ENCODE data around the gene TBC1D9. TPM values are rescaled to one million over a fixed set of nuclear protein-coding genes. Genes with fewer than 3 reads are reported as not detected.

TBC1D9 gene
- total RNA-seq, 1 donor from 2014 or later = 20.3 TPM

DNA sequence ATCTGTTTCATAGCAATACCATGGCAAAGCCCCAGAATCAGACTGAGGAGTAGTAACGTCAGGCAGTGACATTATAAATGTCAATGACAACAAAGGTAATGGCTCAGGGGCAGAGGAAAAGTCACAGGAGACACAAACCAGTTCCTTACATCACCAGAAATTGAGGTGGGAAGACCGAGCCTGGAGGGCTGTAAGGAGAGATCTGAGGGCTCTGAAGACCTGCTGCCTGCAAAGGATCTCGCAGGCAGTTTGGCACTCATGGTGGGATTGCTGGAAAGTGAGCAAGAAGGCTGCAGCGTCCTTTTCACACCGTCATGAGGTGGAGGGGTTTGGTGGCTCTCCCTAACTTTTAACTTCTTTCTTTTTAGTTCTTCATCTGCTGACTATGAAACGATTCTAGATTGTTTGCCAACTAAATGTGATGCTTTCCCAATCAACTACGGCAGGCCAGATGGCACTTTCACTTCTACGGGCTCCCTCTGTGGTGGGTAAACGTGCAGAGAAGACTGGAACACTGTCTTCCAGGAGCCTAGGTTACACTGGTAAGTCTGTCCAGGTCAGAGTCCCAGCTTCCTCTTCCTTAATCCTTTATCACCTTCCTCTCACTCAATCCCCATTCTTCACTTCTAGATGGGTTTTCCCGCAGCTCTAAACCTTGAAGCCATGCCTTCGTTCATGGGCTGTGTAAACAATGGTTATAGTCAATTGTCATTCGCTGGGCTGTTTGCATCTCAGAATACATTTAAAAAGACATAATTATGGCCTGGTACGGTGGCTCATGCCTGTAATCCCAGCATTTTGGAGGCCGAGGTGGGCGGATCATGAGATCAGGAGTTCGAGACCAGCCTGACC, 58.2 kb downstream of the TBC1D9 start:
- DNase-seq (ENCODE audit: low read depth) = no peak
- TF ChIP-seq, protein P1, sequence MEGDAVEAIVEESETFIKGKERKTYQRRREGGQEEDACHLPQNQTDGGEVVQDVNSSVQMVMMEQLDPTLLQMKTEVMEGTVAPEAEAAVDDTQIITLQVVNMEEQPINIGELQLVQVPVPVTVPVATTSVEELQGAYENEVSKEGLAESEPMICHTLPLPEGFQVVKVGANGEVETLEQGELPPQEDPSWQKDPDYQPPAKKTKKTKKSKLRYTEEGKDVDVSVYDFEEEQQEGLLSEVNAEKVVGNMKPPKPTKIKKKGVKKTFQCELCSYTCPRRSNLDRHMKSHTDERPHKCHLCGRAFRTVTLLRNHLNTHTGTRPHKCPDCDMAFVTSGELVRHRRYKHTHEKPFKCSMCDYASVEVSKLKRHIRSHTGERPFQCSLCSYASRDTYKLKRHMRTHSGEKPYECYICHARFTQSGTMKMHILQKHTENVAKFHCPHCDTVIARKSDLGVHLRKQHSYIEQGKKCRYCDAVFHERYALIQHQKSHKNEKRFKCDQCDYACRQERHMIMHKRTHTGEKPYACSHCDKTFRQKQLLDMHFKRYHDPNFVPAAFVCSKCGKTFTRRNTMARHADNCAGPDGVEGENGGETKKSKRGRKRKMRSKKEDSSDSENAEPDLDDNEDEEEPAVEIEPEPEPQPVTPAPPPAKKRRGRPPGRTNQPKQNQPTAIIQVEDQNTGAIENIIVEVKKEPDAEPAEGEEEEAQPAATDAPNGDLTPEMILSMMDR (conservative IDR thresholded peaks at IDR 0.05; ENCODE audit: low read depth, low read length) = no peak

DNA sequence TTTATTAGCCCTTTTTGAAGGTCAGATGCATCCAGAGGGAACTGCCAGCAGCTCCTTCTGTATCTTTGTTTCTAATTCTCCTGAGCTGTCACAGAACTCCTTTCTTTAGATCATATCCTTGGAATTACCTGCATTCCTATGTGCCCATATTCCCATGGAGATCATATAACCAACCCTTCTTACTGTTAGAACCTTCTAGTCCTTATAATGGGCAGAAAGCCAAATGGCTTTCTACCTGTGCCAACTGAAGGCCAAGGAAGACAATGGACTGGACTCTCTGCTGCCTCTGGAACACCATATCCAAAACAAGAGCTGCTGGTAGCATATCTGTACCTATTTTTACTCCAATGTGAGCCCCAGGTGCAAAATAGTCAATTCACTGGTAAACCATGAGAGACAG, 60.7 kb downstream of the TBC1D9 start:
- no peak overlapping the region for H3K4me3 ChIP-seq (ENCODE audit: low read depth, low read length)
- no peak for DNase-seq (ENCODE audit: low read depth)
- TF ChIP-seq, protein P1 (conservative IDR thresholded peaks at IDR 0.05; ENCODE audit: low read depth, low read length) = no peak

More for the DNA sequence above, 58.2 kb downstream of the TBC1D9 start:
- no peak overlapping the region for H3K4me3 ChIP-seq (ENCODE audit: low read depth, low read length)

DNA sequence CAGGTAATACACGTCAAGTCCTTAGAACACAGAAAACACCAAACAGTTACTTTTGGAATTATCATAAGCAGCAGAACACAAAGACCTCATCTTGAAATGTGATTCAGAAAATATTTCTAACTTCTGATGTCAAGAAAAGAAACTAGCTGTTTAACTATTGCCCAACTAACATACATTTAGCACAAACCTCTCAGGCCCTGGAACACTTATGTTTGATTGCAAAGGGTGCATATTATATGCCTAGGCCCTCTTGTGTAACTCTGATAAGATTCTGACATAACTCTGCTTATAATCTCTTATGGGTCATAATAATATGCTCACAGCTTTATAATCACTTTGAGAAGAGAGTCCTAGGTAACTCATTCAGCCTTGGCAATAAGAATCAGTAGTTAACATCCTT, 62.6 kb downstream of the TBC1D9 start:
- TF ChIP-seq, protein P1 (conservative IDR thresholded peaks at IDR 0.05; ENCODE audit: low read depth, low read length) = no peak
- no peak overlapping the region for H3K4me3 ChIP-seq (ENCODE audit: low read depth, low read length)
- DNase-seq (ENCODE audit: low read depth) = no peak

DNA sequence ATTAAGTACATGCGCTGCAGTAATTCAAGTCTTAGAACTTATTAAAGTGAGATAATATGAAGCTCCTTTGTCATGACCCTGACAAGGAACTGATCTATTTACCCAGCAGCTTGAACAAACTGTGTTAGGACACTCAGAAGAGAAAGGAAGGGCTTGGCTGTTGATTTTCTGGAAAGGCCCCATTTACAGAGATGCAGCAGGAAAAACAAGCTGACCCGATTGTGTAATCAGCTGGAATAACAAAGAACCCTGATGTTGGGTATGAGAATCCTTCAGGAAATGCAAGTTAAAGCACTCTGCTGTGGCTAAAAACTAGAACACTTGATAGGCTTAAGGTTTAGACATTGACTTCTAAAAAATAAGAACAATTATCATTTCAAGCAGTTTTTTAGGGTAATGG, 64.8 kb downstream of the TBC1D9 start:
- TF ChIP-seq, protein P1 (conservative IDR thresholded peaks at IDR 0.05; ENCODE audit: low read depth, low read length) = no peak
- DNase-seq (ENCODE audit: low read depth) = peak; percentile 36
- no peak overlapping the region for H3K4me3 ChIP-seq (ENCODE audit: low read depth, low read length)

DNA sequence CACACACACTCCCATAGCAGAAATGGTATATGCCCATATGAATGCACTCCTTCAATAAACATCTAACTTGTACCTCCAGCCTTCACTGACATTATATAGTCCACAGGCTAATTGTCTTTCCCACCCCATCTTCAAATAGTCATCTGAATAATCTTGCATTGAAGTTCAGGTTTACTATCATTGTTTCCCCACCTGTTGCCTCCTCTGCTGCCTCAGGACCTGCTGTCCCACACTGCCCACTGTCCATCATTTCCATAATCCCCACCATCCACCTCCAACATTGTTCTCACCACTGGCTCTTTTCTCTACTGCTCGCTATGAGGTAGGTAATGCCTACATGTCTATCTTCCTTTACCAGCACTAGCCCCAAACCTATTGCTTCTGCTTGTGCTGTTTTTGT, 66.1 kb downstream of the TBC1D9 start:
- TF ChIP-seq, protein P1 (conservative IDR thresholded peaks at IDR 0.05; ENCODE audit: low read depth, low read length) = no peak
- no peak for DNase-seq (ENCODE audit: low read depth)
- H3K4me3 ChIP-seq (ENCODE audit: low read depth, low read length) = no peak overlapping the region

DNA sequence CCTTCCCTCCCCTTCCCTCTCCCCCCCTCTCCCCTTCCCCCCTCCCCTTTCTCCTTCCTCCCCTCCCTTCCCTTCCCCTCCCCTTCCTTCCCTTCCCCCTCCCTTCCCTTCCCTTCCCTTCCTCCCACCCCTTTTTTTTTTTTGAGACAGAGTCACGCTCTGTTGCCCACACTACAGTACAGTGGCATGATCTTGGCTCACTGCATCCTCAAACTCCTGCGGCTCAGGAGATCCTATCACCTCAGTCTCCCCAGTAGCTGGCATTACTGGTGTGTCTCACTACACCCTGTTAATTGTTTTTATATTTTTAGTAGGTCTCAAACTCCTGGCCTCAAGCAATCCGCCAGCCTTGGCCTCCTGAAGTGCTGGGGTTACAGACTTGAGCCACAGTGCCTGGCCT, 66.6 kb downstream of the TBC1D9 start:
- H3K4me3 ChIP-seq (ENCODE audit: low read depth, low read length) = no peak overlapping the region
- TF ChIP-seq, protein P1 (conservative IDR thresholded peaks at IDR 0.05; ENCODE audit: low read depth, low read length) = no peak
- no peak for DNase-seq (ENCODE audit: low read depth)

Measured in epithelial cell of proximal tubule (primary cell).